HAP-1 (cell line): ENCODE measurements around the gene SNRNP200.

Source experiments
- DNase-seq, 2 experiments: peaks; one replicate each; pipeline ENCODE4 v3.0.0-alpha.2; 2016 to 2020; ENCODE audit warnings: low spot score in 2 of 2
- H3K27me3 ChIP-seq: fragments of 250-450 bp; sonication (Bioruptor Pico); 2 replicates; pipeline ENCODE4 v1.5.1; 2020; ENCODE audit warnings: low read depth, mild to moderate bottlenecking, moderate library complexity
- H3K36me3 ChIP-seq: fragments of 250-450 bp; sonication (Bioruptor Pico); replicated peaks from 2 replicates; pipeline ENCODE4 v1.5.1; 2020; ENCODE audit warnings: mild to moderate bottlenecking
- H3K4me1 ChIP-seq: fragments of 250-450 bp; sonication (Bioruptor Pico); 2 replicates; pipeline ENCODE4 v1.5.1; 2020; ENCODE audit warnings: mild to moderate bottlenecking
- H3K4me3 ChIP-seq: fragments of 250-450 bp; sonication (Bioruptor Pico); 2 replicates; pipeline ENCODE4 v1.5.1; 2020; ENCODE audit warnings: mild to moderate bottlenecking, moderate library complexity
- H3K9me3 ChIP-seq: fragments of 250-450 bp; sonication (Bioruptor Pico); 2 replicates; pipeline ENCODE4 v1.5.1; 2020; ENCODE audit warnings: mild to moderate bottlenecking, moderate library complexity
- in situ Hi-C: fragments of 300-500 bp; cut with MboI; formaldehyde crosslinking; loops from 3 replicates; pipeline ENCODE4 v1.14.3; 2020; ENCODE audit warnings: low sequenced_read_pairs, inconsistent platforms, mixed read lengths

Gene SNRNP200

GRCh38 chr2:96247009-96247408 lies 58.3 kb downstream of the SNRNP200 start:
- no peak for DNase-seq
- no peaks in the 10 kb centered on the region for H3K4me1 ChIP-seq
- no peaks in the 10 kb centered on the region for H3K27me3 ChIP-seq
- in situ Hi-C loops: no loop called here
- no peak overlapping the region for H3K4me3 ChIP-seq
- no peaks in the 10 kb centered on the region for H3K9me3 ChIP-seq
- peaks cover 5% of the 10 kb centered on the region for H3K36me3 ChIP-seq

- in situ Hi-C loops: no loop called here
- H3K27me3 ChIP-seq: no peaks in the 10 kb centered on the region
- H3K4me1 ChIP-seq: no peaks in the 10 kb centered on the region
- H3K9me3 ChIP-seq: no peaks in the 10 kb centered on the region
- H3K36me3 ChIP-seq: no peaks in the 10 kb centered on the region; the same call in 1 of the 2 replicates
- DNase-seq: no peak
- no peak overlapping the region for H3K4me3 ChIP-seq
Measured at GRCh38 chr2:96245609-96246390, 59.5 kb downstream of the SNRNP200 start.

GRCh38 chr2:96243843-96244242 lies 61.5 kb downstream of the SNRNP200 start:
- no peaks in the 10 kb centered on the region for H3K9me3 ChIP-seq
- in situ Hi-C loops: no loop called here
- H3K4me3 ChIP-seq: no peak overlapping the region
- no peaks in the 10 kb centered on the region for H3K4me1 ChIP-seq
- no peak for DNase-seq
- H3K27me3 ChIP-seq: no peaks in the 10 kb centered on the region
- H3K36me3 ChIP-seq: no peaks in the 10 kb centered on the region

- Histone ChIP-seq H3K36me3 (no peaks in the 10 kb centered on the region), H3K4me3 (no peak overlapping the region), H3K4me1 (no peaks in the 10 kb centered on the region), H3K9me3 (no peaks in the 10 kb centered on the region), H3K27me3 (no peaks in the 10 kb centered on the region)
- in situ Hi-C loops: no loop called here
- no peak for DNase-seq
Measured at GRCh38 chr2:96241900-96242611, 63.3 kb downstream of the SNRNP200 start.

GRCh38 chr2:96241227-96241626 lies 64.1 kb downstream of the SNRNP200 start:
- Histone ChIP-seq H3K27me3 (no peaks in the 10 kb centered on the region), H3K4me1 (no peaks in the 10 kb centered on the region), H3K36me3 (no peaks in the 10 kb centered on the region), H3K4me3 (no peak overlapping the region), H3K9me3 (no peaks in the 10 kb centered on the region)
- no peak for DNase-seq
- in situ Hi-C loops: no loop called here

GRCh38 chr2:96240341-96241038 lies 64.9 kb downstream of the SNRNP200 start:
- Histone ChIP-seq H3K27me3 (no peaks in the 10 kb centered on the region), H3K36me3 (no peaks in the 10 kb centered on the region), H3K4me3 (no peak overlapping the region), H3K9me3 (no peaks in the 10 kb centered on the region), H3K4me1 (no peaks in the 10 kb centered on the region)
- in situ Hi-C loops: no loop called here
- no peak for DNase-seq

GRCh38 chr2:96239745-96240264 lies 65.5 kb downstream of the SNRNP200 start:
- H3K9me3 ChIP-seq: no peaks in the 10 kb centered on the region
- H3K27me3 ChIP-seq: no peaks in the 10 kb centered on the region
- no peaks in the 10 kb centered on the region for H3K4me1 ChIP-seq
- no peak overlapping the region for H3K4me3 ChIP-seq
- no peak for DNase-seq
- no peaks in the 10 kb centered on the region for H3K36me3 ChIP-seq
- in situ Hi-C loops: no loop called here

- Histone ChIP-seq H3K27me3 (no peaks in the 10 kb centered on the region), H3K4me3 (no peak overlapping the region), H3K9me3 (no peaks in the 10 kb centered on the region), H3K36me3 (no peaks in the 10 kb centered on the region), H3K4me1 (no peaks in the 10 kb centered on the region)
- DNase-seq: no peak
- in situ Hi-C loops: no loop called here
Measured at GRCh38 chr2:96239091-96239490, 66.3 kb downstream of the SNRNP200 start.

GRCh38 chr2:96238266-96238665 lies 67.1 kb downstream of the SNRNP200 start:
- DNase-seq: no peak
- no peak overlapping the region for H3K4me3 ChIP-seq
- H3K36me3 ChIP-seq: no peaks in the 10 kb centered on the region
- in situ Hi-C loops: no loop called here
- no peaks in the 10 kb centered on the region for H3K9me3 ChIP-seq
- H3K27me3 ChIP-seq: no peaks in the 10 kb centered on the region
- no peaks in the 10 kb centered on the region for H3K4me1 ChIP-seq

GRCh38 chr2:96236882-96237281 lies 68.5 kb downstream of the SNRNP200 start:
- no peaks in the 10 kb centered on the region for H3K4me1 ChIP-seq
- H3K9me3 ChIP-seq: no peaks in the 10 kb centered on the region
- DNase-seq: no peak
- H3K27me3 ChIP-seq: no peaks in the 10 kb centered on the region
- no peak overlapping the region for H3K4me3 ChIP-seq
- in situ Hi-C loops: no loop called here
- H3K36me3 ChIP-seq: no peaks in the 10 kb centered on the region

- in situ Hi-C loops: no loop called here
- Histone ChIP-seq H3K36me3 (no peaks in the 10 kb centered on the region), H3K4me1 (no peaks in the 10 kb centered on the region), H3K27me3 (no peaks in the 10 kb centered on the region), H3K4me3 (no peak overlapping the region), H3K9me3 (no peaks in the 10 kb centered on the region)
- no peak for DNase-seq
Measured at GRCh38 chr2:96233880-96234316, 71.4 kb downstream of the SNRNP200 start.

GRCh38 chr2:96233436-96233835 lies 71.9 kb downstream of the SNRNP200 start:
- no peaks in the 10 kb centered on the region for H3K4me1 ChIP-seq
- in situ Hi-C loops: no loop called here
- H3K4me3 ChIP-seq: no peak overlapping the region
- H3K27me3 ChIP-seq: no peaks in the 10 kb centered on the region
- H3K9me3 ChIP-seq: no peaks in the 10 kb centered on the region
- no peaks in the 10 kb centered on the region for H3K36me3 ChIP-seq
- DNase-seq: no peak

GRCh38 chr2:96231316-96231715 lies 74.0 kb downstream of the SNRNP200 start:
- Histone ChIP-seq H3K9me3 (no peaks in the 10 kb centered on the region), H3K27me3 (no peaks in the 10 kb centered on the region), H3K4me3 (no peak overlapping the region), H3K36me3 (no peaks in the 10 kb centered on the region), H3K4me1 (no peaks in the 10 kb centered on the region; the same call in 1 of the 2 replicates)
- DNase-seq: no peak
- in situ Hi-C loops: no loop called here
